Astrocyte (in vitro differentiated cells and primary cell): ENCODE data around the gene PADI6.

Source experiments
- CTCF ChIP-seq: IDR thresholded peaks from 2 replicates; pipeline ENCODE4 v1.5.1; 2011; ENCODE audit warnings: low read depth, mild to moderate bottlenecking, inconsistent platforms, low read length, moderate library complexity; ENCODE audit not compliant: insufficient read depth
- EZH2 ChIP-seq: IDR thresholded peaks from 2 replicates; pipeline ENCODE4 v1.6.1; 2012; ENCODE audit warnings: mild to moderate bottlenecking, low read length, inconsistent platforms; ENCODE audit not compliant: insufficient read depth

DNA sequence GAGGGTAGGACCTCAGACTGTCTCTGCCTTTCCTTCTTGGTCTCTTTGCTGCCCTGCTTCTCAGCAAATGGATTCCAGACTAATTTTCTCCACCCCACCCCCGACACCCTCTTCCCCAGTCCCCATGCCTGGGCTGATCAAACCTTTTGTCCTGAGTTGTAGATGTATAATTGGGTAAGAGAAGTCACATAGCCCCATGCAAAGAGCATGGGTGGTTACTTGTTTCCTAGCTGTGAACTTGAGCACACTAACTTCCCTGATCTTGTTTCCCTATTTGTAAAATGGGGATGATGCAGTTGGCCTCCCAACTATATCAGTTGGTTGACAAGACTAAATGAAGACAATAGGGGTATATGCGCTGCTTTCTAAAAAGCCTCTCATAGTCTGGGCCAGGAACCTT lies 9.2 kb downstream of the PADI6 start:
- no peak for TF ChIP-seq EZH2
- no peak for TF ChIP-seq CTCF
